ENCODE data around the gene NFIC.

The NFIC gene

DNA sequence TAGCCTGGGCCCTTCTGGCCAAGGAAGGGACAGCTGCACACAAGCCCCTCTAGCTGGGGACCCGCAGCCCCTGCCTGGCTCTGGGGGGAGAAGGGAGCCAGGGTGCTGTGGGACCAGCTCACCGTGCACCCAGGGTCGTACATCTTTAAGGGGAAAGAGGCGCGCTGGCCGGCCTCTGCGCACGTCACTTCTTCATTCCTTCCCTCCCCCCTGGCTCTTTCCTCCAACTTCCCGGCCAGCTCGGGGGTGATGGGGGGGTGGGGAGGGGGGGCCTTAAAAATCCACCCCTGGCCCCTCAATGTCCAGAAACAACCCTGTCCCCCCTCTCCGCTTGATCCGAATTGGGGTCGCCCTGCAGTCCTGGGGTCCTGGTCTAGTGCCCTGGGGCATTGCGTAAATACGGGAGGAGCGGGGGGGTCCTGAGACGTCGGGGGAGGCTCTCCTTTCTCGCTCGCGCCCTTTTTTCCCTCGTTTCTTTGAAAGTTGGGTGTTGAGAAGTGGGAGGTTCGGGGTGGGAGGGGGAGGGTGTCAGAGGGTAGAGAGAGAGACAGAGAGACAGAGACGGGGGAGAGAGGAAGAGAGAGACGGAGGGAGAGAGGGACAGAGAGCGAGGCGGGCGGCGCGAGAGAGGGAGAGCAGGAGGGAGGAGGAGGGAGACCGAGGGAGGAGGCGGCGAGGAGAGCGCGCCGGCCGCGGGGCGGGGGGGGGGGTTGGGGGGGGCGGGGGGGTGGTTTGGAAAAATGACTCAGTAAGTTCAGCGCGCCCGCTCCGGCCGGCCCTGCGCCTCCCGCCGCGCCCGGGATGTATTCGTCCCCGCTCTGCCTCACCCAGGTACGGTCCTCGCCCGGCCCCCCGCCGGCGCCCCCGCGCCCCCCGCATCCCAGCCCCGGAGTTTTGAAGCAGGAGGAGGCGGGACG is at the start of gene NFIC:
Gene NFIC, plus strand, starts transcription at position 748 of the 917 bp plus-strand sequence. Its CDS starts 54 bp downstream, at position 802.
- 0 out of 2 replicates have a peak, but pooled peaks cover 7% of the 10 kb centered on the region for H3K27me3 ChIP-seq (ENCODE audit: insufficient read depth, low read length)
- no peaks in the 10 kb centered on the region for H3K79me2 ChIP-seq (ENCODE audit: insufficient read depth, low read length)
- peaks cover under 1% of the 10 kb centered on the region for H3K4me1 ChIP-seq (ENCODE audit: insufficient read depth, low read length, severe bottlenecking)
- H3K4me3 ChIP-seq (ENCODE audit: low read depth, low read length, poor library complexity, severe bottlenecking): no peak within 1 kb of the TSS
- TF ChIP-seq EZH2 (IDR thresholded peaks at IDR 0.05; ENCODE audit: borderline replicate concordance, low read length): no peak
- no peak for TF ChIP-seq CTCF (IDR thresholded peaks at IDR 0.05; ENCODE audit: low read length)
- H4K20me1 ChIP-seq (ENCODE audit: insufficient read depth, low read length): no peaks in the 10 kb centered on the region
- no peak within 1 kb of the TSS for H3K4me2 ChIP-seq (ENCODE audit: low read length)
- H3K9ac ChIP-seq (ENCODE audit: low read length): no peak within 1 kb of the TSS
- no peaks in the 10 kb centered on the region for H3K9me3 ChIP-seq (ENCODE audit: low read length)
- H2AFZ ChIP-seq (ENCODE audit: low read length): no peak within 1 kb of the TSS
- no peak within 1 kb of the TSS for H3K27ac ChIP-seq (ENCODE audit: low read depth, low read length, poor library complexity, severe bottlenecking)
- no peaks in the 10 kb centered on the region for H3F3A ChIP-seq (ENCODE audit: insufficient read depth, low read length)
- no peaks in the 10 kb centered on the region for H3K9me2 ChIP-seq (ENCODE audit: low read depth, low read length)
- H3K36me3 ChIP-seq (ENCODE audit: insufficient read depth, low read length): no peaks in the 10 kb centered on the region

- H4K20me1 ChIP-seq (ENCODE audit: insufficient read depth, low read length): no peaks in the 10 kb centered on the region
- H3K9me3 ChIP-seq (ENCODE audit: low read length): no peaks in the 10 kb centered on the region
- H3K27me3 ChIP-seq (ENCODE audit: insufficient read depth, low read length): no peaks in the 10 kb centered on the region
- no peaks in the 10 kb centered on the region for H3K36me3 ChIP-seq (ENCODE audit: insufficient read depth, low read length)
- no peaks in the 10 kb centered on the region for H3K4me1 ChIP-seq (ENCODE audit: insufficient read depth, low read length, severe bottlenecking)
- TF ChIP-seq EZH2 (IDR thresholded peaks at IDR 0.05; ENCODE audit: borderline replicate concordance, low read length) (no peak), CTCF (IDR thresholded peaks at IDR 0.05; ENCODE audit: low read length) (no peak)
- H3K79me2 ChIP-seq (ENCODE audit: insufficient read depth, low read length): no peaks in the 10 kb centered on the region
- H3K9ac ChIP-seq (ENCODE audit: low read length): no peak overlapping the region
- H2AFZ ChIP-seq (ENCODE audit: low read length): no peak overlapping the region
- H3K4me2 ChIP-seq (ENCODE audit: low read length): no peak overlapping the region
- H3F3A ChIP-seq (ENCODE audit: insufficient read depth, low read length): no peaks in the 10 kb centered on the region
- no peaks in the 10 kb centered on the region for H3K9me2 ChIP-seq (ENCODE audit: low read depth, low read length)
- no peak overlapping the region for H3K4me3 ChIP-seq (ENCODE audit: low read depth, low read length, poor library complexity, severe bottlenecking)
- H3K27ac ChIP-seq (ENCODE audit: low read depth, low read length, poor library complexity, severe bottlenecking): no peak overlapping the region
Measured at GRCh38 chr19:3316659-3317207, 49.6 kb upstream of the NFIC start.

DNA sequence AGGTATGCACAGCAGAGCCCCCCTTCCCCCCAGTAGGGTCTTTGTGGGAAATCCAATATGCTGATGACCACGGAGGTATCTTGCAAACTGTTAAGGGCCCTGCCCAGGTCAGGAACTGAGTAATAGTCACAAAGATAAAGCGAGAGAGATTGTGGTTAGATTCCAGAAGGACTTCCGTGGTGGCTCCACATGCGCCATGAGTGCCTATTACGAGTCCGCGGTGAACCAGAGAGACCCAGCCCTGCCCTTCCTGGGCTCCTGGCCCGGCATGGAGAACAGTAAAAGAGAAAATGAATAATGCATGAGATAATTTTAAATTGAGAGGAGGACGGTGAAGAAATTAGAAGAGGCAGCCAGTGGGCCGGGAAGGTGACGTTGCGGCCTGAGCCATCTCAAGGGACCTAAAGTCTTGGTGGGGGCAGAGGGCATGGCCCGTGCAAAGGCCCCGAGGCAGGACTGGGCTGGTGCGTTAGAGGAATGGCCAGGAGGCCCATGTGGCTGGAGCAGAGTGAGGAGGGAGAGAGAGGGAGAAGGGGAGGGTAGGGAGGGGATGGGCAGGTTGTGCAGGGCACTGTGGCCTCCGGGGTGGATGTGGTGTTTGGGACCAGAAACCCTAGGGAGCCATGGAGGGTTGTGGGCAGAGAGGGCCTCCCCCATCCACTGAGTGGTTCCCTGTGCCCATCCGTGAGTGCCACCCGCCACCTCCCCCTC is 46.6 kb upstream of the NFIC start:
- H3K4me3 ChIP-seq (ENCODE audit: low read depth, low read length, poor library complexity, severe bottlenecking): no peak overlapping the region
- no peak for TF ChIP-seq CTCF (IDR thresholded peaks at IDR 0.05; ENCODE audit: low read length)
- no peak for TF ChIP-seq EZH2 (IDR thresholded peaks at IDR 0.05; ENCODE audit: borderline replicate concordance, low read length)
- no peaks in the 10 kb centered on the region for H4K20me1 ChIP-seq (ENCODE audit: insufficient read depth, low read length)
- no peak overlapping the region for H2AFZ ChIP-seq (ENCODE audit: low read length)
- no peaks in the 10 kb centered on the region for H3F3A ChIP-seq (ENCODE audit: insufficient read depth, low read length)
- no peaks in the 10 kb centered on the region for H3K79me2 ChIP-seq (ENCODE audit: insufficient read depth, low read length)
- no peak overlapping the region for H3K9ac ChIP-seq (ENCODE audit: low read length)
- no peak overlapping the region for H3K27ac ChIP-seq (ENCODE audit: low read depth, low read length, poor library complexity, severe bottlenecking)
- no peaks in the 10 kb centered on the region for H3K4me1 ChIP-seq (ENCODE audit: insufficient read depth, low read length, severe bottlenecking)
- no peak overlapping the region for H3K4me2 ChIP-seq (ENCODE audit: low read length)
- H3K9me2 ChIP-seq (ENCODE audit: low read depth, low read length): no peaks in the 10 kb centered on the region
- H3K9me3 ChIP-seq (ENCODE audit: low read length): no peaks in the 10 kb centered on the region
- H3K36me3 ChIP-seq (ENCODE audit: insufficient read depth, low read length): no peaks in the 10 kb centered on the region
- H3K27me3 ChIP-seq (ENCODE audit: insufficient read depth, low read length): no peaks in the 10 kb centered on the region

All from OCI-LY1 (cell line).